CD4-positive, alpha-beta T cell (primary cell): Measurements from ENCODE around the gene PRXL2B. TPM values are rescaled to one million over a fixed set of nuclear protein-coding genes. Genes with fewer than 3 reads are reported as not detected.

Experiments used
- ATAC-seq: fragments of 200-7000 bp; cut with Tn5 transposase; one replicate; pipeline ENCODE4 v1.10.0; 2022; ENCODE audit warnings: mild to moderate bottlenecking; ENCODE audit not compliant: poor library complexity
- CTCF ChIA-PET: fragments of 350-600 bp; sonication (Branson Sonifier 250); formaldehyde crosslinking; loops from one replicate; lab custom pipeline; 2021; ENCODE audit warnings: antibody characterized with exemption, inconsistent platforms; lab: Charles Lee
- POLR2A ChIA-PET: fragments of 350-600 bp; sonication (Branson Sonifier 250); formaldehyde crosslinking; loops from one replicate; lab custom pipeline; 2021; ENCODE audit warnings: antibody characterized with exemption, inconsistent platforms; lab: Charles Lee
- DNase-seq, 14 experiments: peaks; one replicate each; pipeline ENCODE4 v3.0.0-alpha.2; 2013 to 2020; ENCODE audit warnings: mixed read lengths in 2 of 14
- H3K27ac ChIP-seq, 2 donors: one replicate each; pipeline versions ENCODE4 v1.5.1 to v1.7.0; 2013; ENCODE audit warnings: low read length in 2 of 2, low read depth in 1 of 2, mild to moderate bottlenecking in 1 of 2
- H3K27me3 ChIP-seq, 2 experiments: 1 replicate in 1 of 2; 2 replicates in 1 of 2; pipeline versions ENCODE4 v1.6.1 to v1.7.0; 2013; ENCODE audit warnings: low read length in 2 of 2, control low read depth in 1 of 2, mild to moderate bottlenecking in 1 of 2, moderate library complexity in 1 of 2; ENCODE audit not compliant: insufficient read depth in 2 of 2, control insufficient read depth in 1 of 2
- H3K36me3 ChIP-seq: one replicate; pipeline ENCODE4 v1.6.1; 2013; ENCODE audit warnings: low read length, control low read depth; ENCODE audit not compliant: insufficient read depth
- H3K4me1 ChIP-seq: one replicate; pipeline ENCODE4 v1.6.1; 2013; ENCODE audit warnings: low read length, control low read depth; ENCODE audit not compliant: insufficient read depth
- H3K4me3 ChIP-seq: one replicate; pipeline ENCODE4 v1.5.1; 2013; ENCODE audit warnings: mild to moderate bottlenecking, low read length, moderate library complexity
- H3K9me3 ChIP-seq, 2 experiments: 1 replicate in 1 of 2; 2 replicates in 1 of 2; pipeline versions ENCODE4 v1.6.1 to v1.7.0; 2013; ENCODE audit warnings: low read length in 2 of 2, mild to moderate bottlenecking in 2 of 2, control low read depth in 1 of 2, moderate library complexity in 1 of 2; ENCODE audit not compliant: control insufficient read depth in 1 of 2, insufficient read depth in 1 of 2
- H3K27ac Mint-ChIP-seq: one replicate; pipeline ENCODE4 v1.8.0; 2020; ENCODE audit warnings: mixed read lengths
- H3K27me3 Mint-ChIP-seq: one replicate; pipeline ENCODE4 v1.8.0; 2021; ENCODE audit warnings: mixed read lengths
- H3K36me3 Mint-ChIP-seq: one replicate; pipeline ENCODE4 v1.8.0; 2021; ENCODE audit warnings: low read depth, mixed read lengths
- H3K4me1 Mint-ChIP-seq: one replicate; pipeline ENCODE4 v1.8.0; 2021; ENCODE audit warnings: low read depth, mixed read lengths
- H3K4me3 Mint-ChIP-seq: one replicate; pipeline ENCODE4 v1.8.0; 2020; ENCODE audit warnings: mild to moderate bottlenecking, mixed read lengths
- H3K9me3 Mint-ChIP-seq: one replicate; pipeline ENCODE4 v1.8.0; 2020; ENCODE audit warnings: mixed read lengths
- CTCF ChIP-seq: fragments of 200-600 bp; IDR thresholded peaks from one replicate; pipeline ENCODE4 v1.8.0; 2022; ENCODE audit warnings: antibody characterized with exemption, mild to moderate bottlenecking
- intact Hi-C, 2 experiments: fragments of 100-400 bp; cut with DNase I in 1 of 2; cut with micrococcal nuclease in 1 of 2; formaldehyde crosslinking; loops; one replicate each; pipeline versions ENCODE4 v1.15.1 to v1.9.0; 2023 to 2025; cut with DNase I, micrococcal nuclease
- total RNA-seq, 174 experiments: library from RNA in 2 of 174; stranded (reverse) in 2 of 174; gene quantifications; one replicate each; pipeline ENCODE4 v1.2.3 and lab custom pipeline; 2021 to 2026

Gene PRXL2B
- total RNA-seq, 2 experiments from 2014 or later, result 11.0 to 12.8 TPM

- Mint-ChIP-seq H3K27me3 (peaks cover 7% of the 10 kb centered on the region), H3K36me3 (peaks cover 4% of the 10 kb centered on the region), H3K4me3 (no peak overlapping the region), H3K27ac (no peak overlapping the region), H3K9me3 (peaks cover 20% of the 10 kb centered on the region), H3K4me1 (no peaks in the 10 kb centered on the region)
- ChIA-PET POLR2A (no interaction called here), CTCF (no interaction called here)
- Histone ChIP-seq H3K9me3 (peaks cover 18 to 30% of the 10 kb centered on the region in 2 experiments), H3K36me3 (no peaks in the 10 kb centered on the region), H3K27me3 (no peaks in the 10 kb centered on the region), H3K27ac (no peak overlapping the region), H3K4me3 (no peak overlapping the region), H3K4me1 (peaks cover 3% of the 10 kb centered on the region)
- DNase-seq (no peak), ATAC-seq (no peak)
- TF ChIP-seq CTCF, result no peak
- intact Hi-C loops, result no loop called here
These were observed 27.6 kb downstream of the PRXL2B start for GRCh38 chr1:2614145-2614544.

GRCh38 chr1:2617971-2618470, 31.4 kb downstream of the PRXL2B start:
- H3K27ac ChIP-seq, result no peak overlapping the region
- H3K4me1 Mint-ChIP-seq, result peaks cover 5% of the 10 kb centered on the region
- H3K36me3 Mint-ChIP-seq, result peaks cover 4% of the 10 kb centered on the region
- TF ChIP-seq CTCF, result no peak
- H3K4me1 ChIP-seq, result peaks cover 10% of the 10 kb centered on the region
- ChIA-PET POLR2A (no interaction called here), CTCF (no interaction called here)
- H3K27me3 ChIP-seq, result no peaks in the 10 kb centered on the region
- H3K27me3 Mint-ChIP-seq, result peaks cover 4% of the 10 kb centered on the region
- no peak overlapping the region for H3K27ac Mint-ChIP-seq
- DNase-seq (no peak), ATAC-seq (no peak)
- no peak overlapping the region for H3K4me3 ChIP-seq
- intact Hi-C loops, result no loop called here
- H3K36me3 ChIP-seq, result no peaks in the 10 kb centered on the region
- H3K9me3 Mint-ChIP-seq, result peaks cover 25% of the 10 kb centered on the region
- peaks cover 18 to 23% of the 10 kb centered on the region in 2 experiments for H3K9me3 ChIP-seq
- no peak overlapping the region for H3K4me3 Mint-ChIP-seq

GRCh38 chr1:2623571-2624337, 37.2 kb downstream of the PRXL2B start:
- intact Hi-C loops, result no loop called here
- H3K27me3 ChIP-seq, result peaks cover 24 to 27% of the 10 kb centered on the region in 2 experiments
- no peaks in the 10 kb centered on the region for H3K36me3 Mint-ChIP-seq

More at GRCh38 chr1:2623571-2624337, 37.2 kb downstream of the PRXL2B start:
- DNase-seq (peak in 1 of 14 experiments; percentile 29), ATAC-seq (no peak)
- H3K4me1 Mint-ChIP-seq, result peaks cover 19% of the 10 kb centered on the region
- H3K27ac ChIP-seq, result no peak overlapping the region
- H3K4me1 ChIP-seq, result peaks cover 21% of the 10 kb centered on the region
- peaks cover 0 to 17% of the 10 kb centered on the region in 2 experiments for H3K9me3 ChIP-seq
- ChIA-PET CTCF (no interaction called here), POLR2A (interaction anchor here (0.8 to 1.4 kb wide), 3 partner anchors 13 to 45 kb away, joined by 3 to 5 read pairs (median 5); no protein-coding TSS in a partner anchor)
- no peak overlapping the region for H3K4me3 ChIP-seq
- H3K36me3 ChIP-seq, result no peaks in the 10 kb centered on the region
- H3K4me3 Mint-ChIP-seq, result no peak overlapping the region
- peaks cover 5% of the 10 kb centered on the region for H3K9me3 Mint-ChIP-seq
- H3K27ac Mint-ChIP-seq, result no peak overlapping the region
- H3K27me3 Mint-ChIP-seq, result peaks cover 41% of the 10 kb centered on the region
- TF ChIP-seq CTCF, result no peak
